CD4-positive, alpha-beta T cell (primary cell): Measurements from ENCODE around the gene COPG2. TPM values are rescaled to one million over a fixed set of nuclear protein-coding genes. Genes with fewer than 3 reads are reported as not detected.

Source experiments
- ATAC-seq: fragments of 200-7000 bp; cut with Tn5 transposase; one replicate; pipeline ENCODE4 v1.10.0; 2022; ENCODE audit warnings: mild to moderate bottlenecking; ENCODE audit not compliant: poor library complexity
- CTCF ChIA-PET: fragments of 350-600 bp; sonication (Branson Sonifier 250); formaldehyde crosslinking; loops from one replicate; lab custom pipeline; 2021; ENCODE audit warnings: antibody characterized with exemption, inconsistent platforms; lab: Charles Lee
- POLR2A ChIA-PET: fragments of 350-600 bp; sonication (Branson Sonifier 250); formaldehyde crosslinking; loops from one replicate; lab custom pipeline; 2021; ENCODE audit warnings: antibody characterized with exemption, inconsistent platforms; lab: Charles Lee
- DNase-seq, 14 experiments: peaks; one replicate each; pipeline ENCODE4 v3.0.0-alpha.2; 2013 to 2020; ENCODE audit warnings: mixed read lengths in 2 of 14
- H3K27ac ChIP-seq, 2 donors: one replicate each; pipeline versions ENCODE4 v1.5.1 to v1.7.0; 2013; ENCODE audit warnings: low read length in 2 of 2, low read depth in 1 of 2, mild to moderate bottlenecking in 1 of 2
- H3K27me3 ChIP-seq, 2 experiments: 1 replicate in 1 of 2; 2 replicates in 1 of 2; pipeline versions ENCODE4 v1.6.1 to v1.7.0; 2013; ENCODE audit warnings: low read length in 2 of 2, control low read depth in 1 of 2, mild to moderate bottlenecking in 1 of 2, moderate library complexity in 1 of 2; ENCODE audit not compliant: insufficient read depth in 2 of 2, control insufficient read depth in 1 of 2
- H3K36me3 ChIP-seq: one replicate; pipeline ENCODE4 v1.6.1; 2013; ENCODE audit warnings: low read length, control low read depth; ENCODE audit not compliant: insufficient read depth
- H3K4me1 ChIP-seq: one replicate; pipeline ENCODE4 v1.6.1; 2013; ENCODE audit warnings: low read length, control low read depth; ENCODE audit not compliant: insufficient read depth
- H3K4me3 ChIP-seq: one replicate; pipeline ENCODE4 v1.5.1; 2013; ENCODE audit warnings: mild to moderate bottlenecking, low read length, moderate library complexity
- H3K9me3 ChIP-seq, 2 experiments: 1 replicate in 1 of 2; 2 replicates in 1 of 2; pipeline versions ENCODE4 v1.6.1 to v1.7.0; 2013; ENCODE audit warnings: low read length in 2 of 2, mild to moderate bottlenecking in 2 of 2, control low read depth in 1 of 2, moderate library complexity in 1 of 2; ENCODE audit not compliant: control insufficient read depth in 1 of 2, insufficient read depth in 1 of 2
- H3K27ac Mint-ChIP-seq: one replicate; pipeline ENCODE4 v1.8.0; 2020; ENCODE audit warnings: mixed read lengths
- H3K27me3 Mint-ChIP-seq: one replicate; pipeline ENCODE4 v1.8.0; 2021; ENCODE audit warnings: mixed read lengths
- H3K36me3 Mint-ChIP-seq: one replicate; pipeline ENCODE4 v1.8.0; 2021; ENCODE audit warnings: low read depth, mixed read lengths
- H3K4me1 Mint-ChIP-seq: one replicate; pipeline ENCODE4 v1.8.0; 2021; ENCODE audit warnings: low read depth, mixed read lengths
- H3K4me3 Mint-ChIP-seq: one replicate; pipeline ENCODE4 v1.8.0; 2020; ENCODE audit warnings: mild to moderate bottlenecking, mixed read lengths
- H3K9me3 Mint-ChIP-seq: one replicate; pipeline ENCODE4 v1.8.0; 2020; ENCODE audit warnings: mixed read lengths
- intact Hi-C, 2 experiments: fragments of 100-400 bp; cut with DNase I in 1 of 2; cut with micrococcal nuclease in 1 of 2; formaldehyde crosslinking; loops; one replicate each; pipeline versions ENCODE4 v1.15.1 to v1.9.0; 2023 to 2025; cut with DNase I, micrococcal nuclease
- total RNA-seq, 174 experiments: library from RNA in 2 of 174; stranded (reverse) in 2 of 174; gene quantifications; one replicate each; pipeline ENCODE4 v1.2.3 and lab custom pipeline; 2021 to 2026
- TF ChIP-seq, protein P1 (sequence below): fragments of 200-600 bp; IDR thresholded peaks from one replicate; pipeline ENCODE4 v1.8.0; 2022; ENCODE audit warnings: antibody characterized with exemption, mild to moderate bottlenecking

The COPG2 gene
- total RNA-seq, 2 experiments from 2014 or later: 4.1 to 4.3 TPM

DNA sequence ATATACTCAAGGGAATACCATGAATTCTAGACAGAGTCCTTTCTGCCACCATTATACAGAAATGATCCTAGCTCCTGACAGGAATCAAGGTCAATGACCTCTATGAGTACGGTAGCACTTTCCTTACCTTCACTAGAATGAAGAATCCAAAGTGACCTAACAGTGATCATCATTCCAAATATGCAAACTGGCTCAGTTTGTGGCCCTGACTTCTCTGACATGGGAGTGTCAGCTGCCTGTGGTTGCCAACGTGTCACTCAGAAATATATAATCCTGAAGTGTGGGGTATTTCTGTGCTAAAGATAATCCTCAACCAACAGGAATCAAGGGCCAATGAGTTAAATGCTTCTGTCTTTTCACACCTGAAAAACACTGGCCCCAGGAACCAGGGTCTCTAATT lies 45.7 kb downstream of the COPG2 start:
- Mint-ChIP-seq H3K4me3 (no peak overlapping the region), H3K27me3 (no peaks in the 10 kb centered on the region), H3K27ac (no peak overlapping the region), H3K36me3 (peaks cover 22% of the 10 kb centered on the region), H3K4me1 (no peaks in the 10 kb centered on the region), H3K9me3 (peaks cover 15% of the 10 kb centered on the region)
- POLR2A ChIA-PET: no interaction called here
- H3K27ac ChIP-seq: no peak overlapping the region
- no peaks in the 10 kb centered on the region for H3K27me3 ChIP-seq
- ATAC-seq (no peak), DNase-seq (no peak)
- intact Hi-C loops: no loop called here
- no peaks in the 10 kb centered on the region for H3K36me3 ChIP-seq
- H3K9me3 ChIP-seq: peaks cover 0 to 5% of the 10 kb centered on the region in 2 experiments
- TF ChIP-seq, protein P1, sequence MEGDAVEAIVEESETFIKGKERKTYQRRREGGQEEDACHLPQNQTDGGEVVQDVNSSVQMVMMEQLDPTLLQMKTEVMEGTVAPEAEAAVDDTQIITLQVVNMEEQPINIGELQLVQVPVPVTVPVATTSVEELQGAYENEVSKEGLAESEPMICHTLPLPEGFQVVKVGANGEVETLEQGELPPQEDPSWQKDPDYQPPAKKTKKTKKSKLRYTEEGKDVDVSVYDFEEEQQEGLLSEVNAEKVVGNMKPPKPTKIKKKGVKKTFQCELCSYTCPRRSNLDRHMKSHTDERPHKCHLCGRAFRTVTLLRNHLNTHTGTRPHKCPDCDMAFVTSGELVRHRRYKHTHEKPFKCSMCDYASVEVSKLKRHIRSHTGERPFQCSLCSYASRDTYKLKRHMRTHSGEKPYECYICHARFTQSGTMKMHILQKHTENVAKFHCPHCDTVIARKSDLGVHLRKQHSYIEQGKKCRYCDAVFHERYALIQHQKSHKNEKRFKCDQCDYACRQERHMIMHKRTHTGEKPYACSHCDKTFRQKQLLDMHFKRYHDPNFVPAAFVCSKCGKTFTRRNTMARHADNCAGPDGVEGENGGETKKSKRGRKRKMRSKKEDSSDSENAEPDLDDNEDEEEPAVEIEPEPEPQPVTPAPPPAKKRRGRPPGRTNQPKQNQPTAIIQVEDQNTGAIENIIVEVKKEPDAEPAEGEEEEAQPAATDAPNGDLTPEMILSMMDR: no peak
- CTCF ChIA-PET: interaction anchor here (0.6 kb wide), 1 partner anchor 582 kb away, joined by 3 read pairs; no protein-coding TSS in a partner anchor
- no peak overlapping the region for H3K4me3 ChIP-seq
- H3K4me1 ChIP-seq: no peaks in the 10 kb centered on the region

DNA sequence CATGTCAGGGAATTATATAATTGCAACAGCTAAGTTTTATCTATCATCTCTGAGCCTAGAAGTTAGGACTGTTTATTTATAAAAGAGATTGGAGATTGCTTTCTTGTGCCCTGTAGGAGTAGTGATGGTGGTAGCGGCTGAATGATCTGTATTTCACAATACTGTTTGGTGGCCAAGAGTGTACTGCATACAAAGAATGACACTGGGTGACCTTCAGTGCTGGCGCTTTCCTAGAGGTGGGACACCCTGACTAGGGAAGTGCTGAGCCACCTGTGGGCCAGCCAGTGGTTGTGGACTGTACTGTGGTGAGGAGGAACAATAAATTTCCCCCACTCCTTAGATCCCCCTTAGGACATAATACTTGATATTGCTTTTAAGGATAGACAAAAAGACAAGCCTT lies 53.0 kb downstream of the COPG2 start:
- Mint-ChIP-seq H3K9me3 (no peaks in the 10 kb centered on the region), H3K27me3 (no peaks in the 10 kb centered on the region), H3K4me3 (no peak overlapping the region), H3K27ac (no peak overlapping the region), H3K36me3 (peaks cover 68% of the 10 kb centered on the region), H3K4me1 (no peaks in the 10 kb centered on the region)
- no peak overlapping the region for H3K27ac ChIP-seq
- DNase-seq (no peak), ATAC-seq (no peak)
- H3K36me3 ChIP-seq: peaks cover 16% of the 10 kb centered on the region
- intact Hi-C loops: no loop called here
- ChIA-PET POLR2A (no interaction called here), CTCF (no interaction called here)
- no peak overlapping the region for H3K4me3 ChIP-seq
- TF ChIP-seq, protein P1: no peak
- H3K9me3 ChIP-seq: no peaks in the 10 kb centered on the region
- no peaks in the 10 kb centered on the region for H3K27me3 ChIP-seq
- H3K4me1 ChIP-seq: no peaks in the 10 kb centered on the region

DNA sequence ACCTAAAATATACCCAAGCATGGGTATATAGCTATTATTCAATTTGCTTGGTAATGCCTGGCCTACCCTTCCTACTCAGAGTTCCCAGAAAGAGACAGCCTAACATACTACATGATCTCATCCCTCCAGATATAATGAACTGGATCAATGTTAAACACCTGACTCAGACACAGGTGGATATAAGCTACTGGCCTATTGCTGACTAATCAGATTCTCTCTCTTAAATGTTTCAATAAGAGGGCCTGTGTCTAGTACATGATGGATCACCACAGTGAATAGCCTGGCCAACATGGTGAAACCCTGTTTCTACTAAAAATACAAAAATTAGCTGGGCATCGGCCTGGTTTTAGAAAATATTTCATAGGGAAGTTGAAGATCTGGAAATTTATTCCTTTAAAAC lies 54.1 kb downstream of the COPG2 start:
- Histone ChIP-seq H3K9me3 (no peaks in the 10 kb centered on the region), H3K4me3 (no peak overlapping the region), H3K27ac (no peak overlapping the region), H3K36me3 (peaks cover 23% of the 10 kb centered on the region), H3K27me3 (no peaks in the 10 kb centered on the region), H3K4me1 (no peaks in the 10 kb centered on the region)
- no peaks in the 10 kb centered on the region for H3K4me1 Mint-ChIP-seq
- peaks cover 79% of the 10 kb centered on the region for H3K36me3 Mint-ChIP-seq
- POLR2A ChIA-PET: interaction anchor here (0.6 kb wide), 1 partner anchor 21 kb away, joined by 4 read pairs; no protein-coding TSS in a partner anchor
- H3K27me3 Mint-ChIP-seq: no peaks in the 10 kb centered on the region
- ATAC-seq: no peak
- no peak overlapping the region for H3K27ac Mint-ChIP-seq
- H3K9me3 Mint-ChIP-seq: peaks cover under 1% of the 10 kb centered on the region
- DNase-seq: no peak
- H3K4me3 Mint-ChIP-seq: no peak overlapping the region
- TF ChIP-seq, protein P1: no peak
- intact Hi-C loops: no loop called here
- CTCF ChIA-PET: no interaction called here
